DND-41 (cell line): Measurements from ENCODE around the gene ACAA1.

Source experiments
- ATAC-seq: fragments of 200-7000 bp; cut with Tn5 transposase; 3 replicates; pipeline ENCODE4 v1.9.1; 2021; ENCODE audit warnings: low read depth; ENCODE audit not compliant: insufficient read depth
- DNase-seq: peaks from one replicate; pipeline ENCODE4 v3.0.0-alpha.2; 2020
- H2AFZ ChIP-seq: 2 replicates; pipeline ENCODE4 v1.6.0; 2012; ENCODE audit warnings: low read depth, low read length
- H3K27ac ChIP-seq: 2 replicates; pipeline ENCODE4 v1.5.1; 2012; ENCODE audit warnings: low read length, inconsistent platforms
- H3K27me3 ChIP-seq: fragments of 200-600 bp; sonication (generic); 2 replicates; pipeline ENCODE4 v1.6.0; 2012; ENCODE audit warnings: low read length, mild to moderate bottlenecking, inconsistent platforms; ENCODE audit not compliant: insufficient read depth, poor library complexity
- H3K36me3 ChIP-seq: 2 replicates; pipeline ENCODE4 v1.5.1; 2012; ENCODE audit warnings: low read length, inconsistent platforms; ENCODE audit not compliant: insufficient read depth
- H3K4me1 ChIP-seq: 2 replicates; pipeline ENCODE4 v1.5.1; 2012; ENCODE audit warnings: mild to moderate bottlenecking, low read length; ENCODE audit not compliant: insufficient read depth
- H3K4me2 ChIP-seq: 2 replicates; pipeline ENCODE4 v1.6.0; 2012; ENCODE audit warnings: mild to moderate bottlenecking, moderate library complexity, low read length, inconsistent platforms; ENCODE audit not compliant: insufficient read depth
- H3K4me3 ChIP-seq, 2 experiments: fragments of 200-600 bp in 1 of 2; shearing (Covaris generic) in 1 of 2; 2 replicates each; pipeline ENCODE4 v1.5.1; 2012 to 2016; ENCODE audit warnings: inconsistent platforms in 2 of 2, low read length in 2 of 2, mild to moderate bottlenecking in 2 of 2, low read depth in 1 of 2, moderate library complexity in 1 of 2
- H3K79me2 ChIP-seq: 2 replicates; pipeline ENCODE4 v1.6.0; 2012; ENCODE audit warnings: low read length, inconsistent platforms; ENCODE audit not compliant: insufficient read depth
- H3K9ac ChIP-seq: 2 replicates; pipeline ENCODE4 v1.6.0; 2012; ENCODE audit warnings: low read depth, mild to moderate bottlenecking, inconsistent platforms, low read length, moderate library complexity
- H3K9me3 ChIP-seq: 2 replicates; pipeline ENCODE4 v1.5.1; 2012; ENCODE audit warnings: low read length, moderate library complexity, mild to moderate bottlenecking, inconsistent platforms; ENCODE audit not compliant: insufficient read depth, severe bottlenecking
- H4K20me1 ChIP-seq: 2 replicates; pipeline ENCODE4 v1.6.0; 2012; ENCODE audit warnings: low read length; ENCODE audit not compliant: insufficient read depth
- CTCF ChIP-seq: IDR thresholded peaks from 2 replicates; pipeline ENCODE4 v1.5.1; 2012; ENCODE audit warnings: borderline replicate concordance, low read length, moderate library complexity, mild to moderate bottlenecking; ENCODE audit not compliant: poor library complexity, severe bottlenecking; ENCODE audit errors: extremely low read depth
- EZH2 ChIP-seq: IDR thresholded peaks from 3 replicates; pipeline ENCODE4 v1.6.1; 2012; ENCODE audit warnings: borderline replicate concordance, low read depth, mild to moderate bottlenecking, moderate library complexity, low read length, inconsistent platforms; ENCODE audit not compliant: severe bottlenecking

Gene ACAA1

GRCh38 chr3:38117163-38117716 is 19.7 kb downstream of the ACAA1 start:
- H4K20me1 ChIP-seq, result peaks cover 7% of the 10 kb centered on the region; the same call in 1 of the 2 replicates

GRCh38 chr3:38116471-38117162 is 20.3 kb downstream of the ACAA1 start:
- DNase-seq (no peak), ATAC-seq (peak; percentile 18; the same call in 1 of the 3 replicates)
- H3K4me2 ChIP-seq, result no peak overlapping the region
- no peaks in the 10 kb centered on the region for H3K79me2 ChIP-seq
- TF ChIP-seq CTCF, result peak; percentile 27
- TF ChIP-seq EZH2, result no peak
- H3K9me3 ChIP-seq, result no peaks in the 10 kb centered on the region
- no peak overlapping the region for H3K4me3 ChIP-seq
- H3K36me3 ChIP-seq, result peaks cover 18% of the 10 kb centered on the region
- no peak overlapping the region for H2AFZ ChIP-seq
- no peaks in the 10 kb centered on the region for H3K4me1 ChIP-seq
- no peak overlapping the region for H3K9ac ChIP-seq
- no peak overlapping the region for H3K27ac ChIP-seq
- no peaks in the 10 kb centered on the region for H3K27me3 ChIP-seq
- H4K20me1 ChIP-seq, result peaks cover 7% of the 10 kb centered on the region; the same call in 1 of the 2 replicates

More at GRCh38 chr3:38117163-38117716, 19.7 kb downstream of the ACAA1 start:
- no peaks in the 10 kb centered on the region for H3K79me2 ChIP-seq
- no peak for DNase-seq
- no peak overlapping the region for H3K27ac ChIP-seq
- no peak overlapping the region for H3K4me3 ChIP-seq
- H2AFZ ChIP-seq, result no peak overlapping the region
- ATAC-seq, result no peak
- H3K27me3 ChIP-seq, result no peaks in the 10 kb centered on the region
- no peak overlapping the region for H3K9ac ChIP-seq
- no peaks in the 10 kb centered on the region for H3K9me3 ChIP-seq
- H3K36me3 ChIP-seq, result peaks cover 25% of the 10 kb centered on the region
- no peak overlapping the region for H3K4me2 ChIP-seq
- H3K4me1 ChIP-seq, result no peaks in the 10 kb centered on the region
- TF ChIP-seq EZH2 (no peak), CTCF (no peak)

- ATAC-seq (no peak), DNase-seq (no peak)
- no peaks in the 10 kb centered on the region for H3K9me3 ChIP-seq
- no peak overlapping the region for H3K9ac ChIP-seq
- no peaks in the 10 kb centered on the region for H3K27me3 ChIP-seq
- no peaks in the 10 kb centered on the region for H3K79me2 ChIP-seq
- H3K36me3 ChIP-seq, result peaks cover 11% of the 10 kb centered on the region
- no peak for TF ChIP-seq EZH2
- TF ChIP-seq CTCF, result no peak
- no peak overlapping the region for H2AFZ ChIP-seq
- H3K4me2 ChIP-seq, result no peak overlapping the region
- H4K20me1 ChIP-seq, result peaks cover 7% of the 10 kb centered on the region; the same call in 1 of the 2 replicates
- no peaks in the 10 kb centered on the region for H3K4me1 ChIP-seq
- H3K27ac ChIP-seq, result no peak overlapping the region
- H3K4me3 ChIP-seq, result no peak overlapping the region
Observed at GRCh38 chr3:38115645-38116427, 21.1 kb downstream of the ACAA1 start.
